Fibroblast of villous mesenchyme (primary cell): ENCODE data around the gene OVCA2. TPM values are rescaled to one million over a fixed set of nuclear protein-coding genes. Genes with fewer than 3 reads are reported as not detected.

Experiments used
- DNase-seq: peaks from one replicate; pipeline ENCODE4 v3.0.0-alpha.2; 2010; ENCODE audit warnings: low read depth
- H3K4me3 ChIP-seq: 2 replicates; pipeline ENCODE4 v1.5.1; 2011; ENCODE audit warnings: low read depth, mild to moderate bottlenecking, low read length
- total RNA-seq: library from RNA; depleted of rRNA; stranded (reverse); fragments of >200 nt; gene quantifications from 2 replicates; pipeline ENCODE4 v1.2.3, GENCODE V29; 2012
- TF ChIP-seq, protein P1 (sequence below): IDR thresholded peaks from 2 replicates; pipeline ENCODE4 v1.5.1; 2012; ENCODE audit warnings: low read depth, mild to moderate bottlenecking, low read length; ENCODE audit not compliant: insufficient read depth

The OVCA2 gene
- total RNA-seq, 1 donor = 48.4 TPM

- TF ChIP-seq, protein P1, sequence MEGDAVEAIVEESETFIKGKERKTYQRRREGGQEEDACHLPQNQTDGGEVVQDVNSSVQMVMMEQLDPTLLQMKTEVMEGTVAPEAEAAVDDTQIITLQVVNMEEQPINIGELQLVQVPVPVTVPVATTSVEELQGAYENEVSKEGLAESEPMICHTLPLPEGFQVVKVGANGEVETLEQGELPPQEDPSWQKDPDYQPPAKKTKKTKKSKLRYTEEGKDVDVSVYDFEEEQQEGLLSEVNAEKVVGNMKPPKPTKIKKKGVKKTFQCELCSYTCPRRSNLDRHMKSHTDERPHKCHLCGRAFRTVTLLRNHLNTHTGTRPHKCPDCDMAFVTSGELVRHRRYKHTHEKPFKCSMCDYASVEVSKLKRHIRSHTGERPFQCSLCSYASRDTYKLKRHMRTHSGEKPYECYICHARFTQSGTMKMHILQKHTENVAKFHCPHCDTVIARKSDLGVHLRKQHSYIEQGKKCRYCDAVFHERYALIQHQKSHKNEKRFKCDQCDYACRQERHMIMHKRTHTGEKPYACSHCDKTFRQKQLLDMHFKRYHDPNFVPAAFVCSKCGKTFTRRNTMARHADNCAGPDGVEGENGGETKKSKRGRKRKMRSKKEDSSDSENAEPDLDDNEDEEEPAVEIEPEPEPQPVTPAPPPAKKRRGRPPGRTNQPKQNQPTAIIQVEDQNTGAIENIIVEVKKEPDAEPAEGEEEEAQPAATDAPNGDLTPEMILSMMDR = no peak
Observed at GRCh38 chr17:2023256-2023655, 18.6 kb upstream of the OVCA2 start.

GRCh38 chr17:2023692-2024571 is 17.9 kb upstream of the OVCA2 start:
- peak overlapping the region; percentile 18 for H3K4me3 ChIP-seq
- TF ChIP-seq, protein P1 = no peak
- no peak for DNase-seq

More at GRCh38 chr17:2023256-2023655, 18.6 kb upstream of the OVCA2 start:
- no peak overlapping the region for H3K4me3 ChIP-seq
- no peak for DNase-seq

DNA sequence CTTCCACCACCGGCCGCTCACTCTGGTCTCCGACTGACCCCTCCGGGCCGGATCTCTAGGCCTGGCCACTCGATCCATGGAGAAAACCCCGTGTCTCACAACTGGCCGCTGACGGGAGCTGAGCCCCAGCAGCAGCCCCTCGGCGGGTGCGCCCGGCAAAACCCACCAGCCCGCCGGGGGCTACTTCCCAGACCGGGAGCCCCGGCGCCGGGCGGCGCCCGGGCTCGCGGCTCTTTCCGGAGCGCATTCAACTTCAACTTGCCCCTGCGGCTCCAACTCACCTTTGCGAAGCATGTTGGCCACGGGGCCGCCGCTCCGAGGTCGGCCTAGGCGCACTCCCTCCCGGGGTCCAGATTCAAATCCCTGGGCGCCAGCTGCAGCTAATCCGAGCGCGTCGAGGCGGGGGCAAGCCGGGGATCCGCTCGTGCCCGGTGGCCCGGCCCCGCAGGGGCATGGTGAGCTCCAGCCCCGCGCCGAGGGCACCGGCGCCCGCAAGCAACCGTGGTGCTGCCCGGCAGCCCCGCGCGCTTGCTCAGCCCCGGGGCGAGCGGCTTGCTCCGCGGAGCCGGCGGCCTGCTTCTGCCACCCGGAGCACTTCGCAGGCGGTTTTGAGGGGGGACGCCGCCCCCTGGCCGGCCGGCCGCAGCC is 17.1 kb upstream of the OVCA2 start:
- H3K4me3 ChIP-seq = peak overlapping the region; percentile 56
- TF ChIP-seq, protein P1 = no peak
- DNase-seq = no peak

GRCh38 chr17:2025220-2025621 is 16.6 kb upstream of the OVCA2 start, which contains the start of gene RTN4RL1:
Gene RTN4RL1 (minus strand): TSS chr17:2025334. CDS start chr17:2024865, 469 bp downstream.
- H3K4me3 ChIP-seq = peak within 1 kb of the TSS; percentile 56
- peak; percentile 63 for DNase-seq
- TF ChIP-seq, protein P1 = no peak

- peak; percentile 68 for DNase-seq
- H3K4me3 ChIP-seq = peak overlapping the region; percentile 56
Observed at GRCh38 chr17:2025622-2026309, 16.1 kb upstream of the OVCA2 start.

DNA sequence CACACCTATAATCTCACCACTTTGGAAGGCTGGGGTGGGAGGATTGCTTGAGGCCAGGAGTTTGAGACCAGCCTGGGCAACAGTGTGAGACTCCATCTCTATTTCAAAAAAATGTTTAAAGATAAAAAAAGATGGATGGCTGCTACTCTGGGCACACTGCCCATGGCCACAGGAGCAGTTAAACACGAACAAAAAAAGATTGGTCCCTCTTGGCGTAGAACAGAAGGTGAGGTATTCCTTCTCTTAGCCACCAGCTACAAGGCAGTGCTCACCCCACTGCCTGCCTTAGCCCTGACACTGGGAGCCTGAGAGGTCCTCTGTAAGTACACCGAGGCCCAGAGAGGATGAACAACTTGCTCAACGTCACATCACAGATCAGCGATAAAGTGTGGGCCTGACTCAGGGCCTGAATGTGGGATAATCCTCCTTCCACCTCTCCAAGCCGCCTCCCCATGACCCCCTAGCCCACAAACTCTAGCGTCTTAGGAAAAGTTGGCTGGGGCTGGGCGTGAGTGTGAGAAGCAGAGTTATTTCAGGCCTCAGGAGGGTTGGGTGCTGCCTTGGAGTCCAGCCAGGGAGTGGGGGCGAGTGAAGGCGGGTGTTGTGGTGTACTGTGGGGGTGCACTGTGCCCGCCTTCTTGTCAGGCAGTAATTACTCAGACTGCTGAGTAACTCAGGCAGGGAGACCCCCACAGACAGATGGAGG is 14.1 kb upstream of the OVCA2 start:
- no peak for DNase-seq
- TF ChIP-seq, protein P1 = no peak
- no peak overlapping the region for H3K4me3 ChIP-seq

More at GRCh38 chr17:2025622-2026309, 16.1 kb upstream of the OVCA2 start:
- TF ChIP-seq, protein P1 = peak; percentile 81
